ENCODE measurements around the gene ATG16L2.

- TF ChIP-seq EZH2 (IDR thresholded peaks at IDR 0.05; ENCODE audit: borderline replicate concordance, low read depth, low read length, severe bottlenecking) (no peak), POLR2A (IDR thresholded peaks at IDR 0.05; ENCODE audit: low read depth, low read length) (no peak), CTCF (IDR thresholded peaks at IDR 0.05; ENCODE audit: extremely low read depth in 1 of 2, insufficient read depth in 1 of 2, low read depth in 1 of 2, low read length in 2 of 2) (no peak)
Observed at GRCh38 chr11:72829178-72829577, 15.0 kb downstream of the ATG16L2 start.

Data from endothelial cell of umbilical vein (primary cell).